Nephron progenitor cell (in vitro differentiated cells): ENCODE results near the gene SPTLC2.

Experiments used
- DNase-seq: peaks from one replicate; pipeline ENCODE4 v3.0.0; 2021
- H3K27ac Mint-ChIP-seq: 2 replicates; pipeline ENCODE4 v1.8.0; 2021; ENCODE audit warnings: mild to moderate bottlenecking, moderate library complexity, mixed read lengths
- H3K27me3 Mint-ChIP-seq: 2 replicates; pipeline ENCODE4 v1.8.0; 2021; ENCODE audit warnings: mild to moderate bottlenecking, low read depth, mixed read lengths; ENCODE audit not compliant: poor library complexity
- H3K36me3 Mint-ChIP-seq: 2 replicates; pipeline ENCODE4 v1.8.0; 2021; ENCODE audit warnings: low read depth, mixed read lengths
- H3K4me1 Mint-ChIP-seq: 2 replicates; pipeline ENCODE4 v1.8.0; 2021; ENCODE audit warnings: mixed read lengths
- H3K4me3 Mint-ChIP-seq: 2 replicates; pipeline ENCODE4 v1.8.0; 2021; ENCODE audit warnings: mild to moderate bottlenecking, moderate library complexity, mixed read lengths
- H3K9me3 Mint-ChIP-seq: 2 replicates; pipeline ENCODE4 v1.8.0; 2021; ENCODE audit warnings: mild to moderate bottlenecking, moderate library complexity, mixed read lengths
- CTCF ChIP-seq: fragments of 200-600 bp; sonication (generic); IDR thresholded peaks from 2 replicates; pipeline ENCODE4 v1.5.0; 2021; ENCODE audit warnings: antibody characterized with exemption

SPTLC2 gene

GRCh38 chr14:77565289-77565993 is 51.0 kb downstream of the SPTLC2 start:
- no peak for TF ChIP-seq CTCF
- no peak for DNase-seq

GRCh38 chr14:77562681-77563080 is 53.8 kb downstream of the SPTLC2 start:
- TF ChIP-seq CTCF = no peak
- H3K36me3 Mint-ChIP-seq = peaks cover 61% of the 10 kb centered on the region
- DNase-seq = no peak
- H3K4me3 Mint-ChIP-seq = no peak overlapping the region
- peaks cover 15% of the 10 kb centered on the region for H3K4me1 Mint-ChIP-seq
- no peaks in the 10 kb centered on the region for H3K9me3 Mint-ChIP-seq
- H3K27ac Mint-ChIP-seq = peak overlapping the region; percentile 4
- H3K27me3 Mint-ChIP-seq = no peaks in the 10 kb centered on the region

More at GRCh38 chr14:77565289-77565993, 51.0 kb downstream of the SPTLC2 start:
- Mint-ChIP-seq H3K27ac (peak overlapping the region; percentile 12), H3K36me3 (peaks cover 51% of the 10 kb centered on the region), H3K4me1 (peaks cover 15% of the 10 kb centered on the region), H3K9me3 (no peaks in the 10 kb centered on the region), H3K27me3 (no peaks in the 10 kb centered on the region), H3K4me3 (no peak overlapping the region)

- H3K27me3 Mint-ChIP-seq = no peaks in the 10 kb centered on the region
- H3K9me3 Mint-ChIP-seq = no peaks in the 10 kb centered on the region
- DNase-seq = no peak
- peaks cover 61% of the 10 kb centered on the region for H3K36me3 Mint-ChIP-seq
- no peak overlapping the region for H3K4me3 Mint-ChIP-seq
- H3K4me1 Mint-ChIP-seq = peaks cover 22% of the 10 kb centered on the region
- TF ChIP-seq CTCF = no peak
- peak overlapping the region; percentile 86 for H3K27ac Mint-ChIP-seq
Observed at GRCh38 chr14:77561881-77562280, 54.6 kb downstream of the SPTLC2 start.

- peaks cover 24% of the 10 kb centered on the region for H3K4me1 Mint-ChIP-seq
- H3K4me3 Mint-ChIP-seq = no peak overlapping the region
- H3K27me3 Mint-ChIP-seq = no peaks in the 10 kb centered on the region
- no peak for DNase-seq
- H3K36me3 Mint-ChIP-seq = peaks cover 72% of the 10 kb centered on the region
- no peak overlapping the region for H3K27ac Mint-ChIP-seq
- H3K9me3 Mint-ChIP-seq = no peaks in the 10 kb centered on the region
- no peak for TF ChIP-seq CTCF
Observed at GRCh38 chr14:77559381-77559780, 57.1 kb downstream of the SPTLC2 start.

- Mint-ChIP-seq H3K27ac (peak overlapping the region; percentile 91), H3K36me3 (peaks cover 64% of the 10 kb centered on the region), H3K27me3 (no peaks in the 10 kb centered on the region), H3K4me3 (no peak overlapping the region), H3K4me1 (peaks cover 14% of the 10 kb centered on the region), H3K9me3 (no peaks in the 10 kb centered on the region)
- TF ChIP-seq CTCF = no peak
- DNase-seq = no peak
Observed at GRCh38 chr14:77557391-77557790, 59.0 kb downstream of the SPTLC2 start.

- no peak overlapping the region for H3K4me3 Mint-ChIP-seq
- DNase-seq = no peak
- H3K27me3 Mint-ChIP-seq = no peaks in the 10 kb centered on the region
- peaks cover 67% of the 10 kb centered on the region for H3K36me3 Mint-ChIP-seq
- TF ChIP-seq CTCF = no peak
- no peaks in the 10 kb centered on the region for H3K9me3 Mint-ChIP-seq
- peaks cover 9% of the 10 kb centered on the region for H3K4me1 Mint-ChIP-seq
- H3K27ac Mint-ChIP-seq = peak overlapping the region; percentile 91
Observed at GRCh38 chr14:77556946-77557345, 59.5 kb downstream of the SPTLC2 start.
